Pancreas (tissue), 10 donors: ENCODE results near the gene GUCY2C. TPM values are rescaled to one million over a fixed set of nuclear protein-coding genes. Genes with fewer than 3 reads are reported as not detected.
A peak's percentile ranks its signal among the peaks of the same experiment; 100 is the strongest.

Experiments used
- ATAC-seq, 4 donors: fragments of 200-7000 bp; cut with Tn5 transposase; one replicate each; pipeline versions ENCODE4 v1.8.0 to v1.9.1; 2020; ENCODE audit warnings: mild to moderate bottlenecking in 4 of 4, moderate library complexity in 4 of 4
- DNase-seq, 6 donors: peaks; one replicate each; pipeline ENCODE4 v3.0.0-alpha.2; 2020
- FAIRE-seq: peaks from 2 replicates; lab custom pipeline; 2012; peaks lifted over from hg19 to GRCh38; lab: Jason Lieb, UNC
- H3K27ac ChIP-seq, 4 donors: fragments of 200-600 bp; sonication (generic); 1 replicate in 3 of 4; 2 replicates in 1 of 4; pipeline versions ENCODE4 v1.5.0 to v1.8.0; 2020
- H3K27me3 ChIP-seq, 4 donors: fragments of 200-600 bp; one replicate each; pipeline ENCODE4 v1.8.0; 2021
- H3K36me3 ChIP-seq, 3 donors: fragments of 200-600 bp; sonication (generic) in 1 of 3; one replicate each; pipeline versions ENCODE4 v1.5.0 to v1.8.0; 2020 to 2021
- H3K4me1 ChIP-seq, 3 donors: fragments of 200-600 bp; one replicate each; pipeline ENCODE4 v1.8.0; 2021
- H3K4me3 ChIP-seq, 4 donors: fragments of 200-600 bp; sonication (generic) in 2 of 4; one replicate each; pipeline versions ENCODE4 v1.5.0 to v1.8.0; 2020 to 2021
- H3K9me3 ChIP-seq, 4 donors: fragments of 200-600 bp; one replicate each; pipeline ENCODE4 v1.8.0; 2021
- CTCF ChIP-seq, 4 donors: fragments of 200-600 bp; sonication (generic) in 3 of 4; IDR thresholded peaks; one replicate each; pipeline versions ENCODE4 v1.5.0 to v1.8.0; 2021; ENCODE audit warnings: antibody characterized with exemption in 4 of 4
- WGBS, 2 donors: extraction: QIAGEN DNeasy Blood & Tissue Kit; methylation state at CpG; one replicate each; pipeline ENCODE4 v1.1.7; 2013; 5-methylcytosine and 5-hydroxymethylcytosine counted together
- intact Hi-C, 3 donors: fragments of 100-400 bp; cut with DNase I; formaldehyde crosslinking; loops; one replicate each; pipeline versions ENCODE4 v1.11.1 to v1.14.2; 2022
- polyA plus RNA-seq, 2 donors: library from polyadenylated mRNA; stranded (reverse); fragments of 200-250 nt; gene quantifications; one replicate each; pipeline ENCODE4 v1.2.3, GENCODE V29; 2013
- total RNA-seq, 6 donors: library from RNA; stranded (reverse); fragmentation: NEBNext Ultra II Directional in 4 of 6; extraction: Animal tissue kit (Norgen Biotek cat#: 25700) in 4 of 6; gene quantifications; one replicate each; pipeline versions ENCODE4 v1.2.1 to v1.2.4, GENCODE V29; 2021 to 2023
- donor health status: healthy with polysubstance abuse.
- donor health status: DM: no; HTN: no; CAD: no; lungs with moderate emphysema.
- donor health status: DM: no; HTN: no; CAD: no.
- donor health status: control.
- donor health status: control.
- donor health status: Bipolar disorder and iron deficiency.
- donor health status: DM: yes; HTN: yes; CAD: no.
- donor health status: DM: no; HTN: no; CAD: no.
- donor health status: DM: no; HTN: no; CAD: no.
- donor health status: DM: yes; HTN: yes; CAD: no.

GUCY2C gene
- total and polyA plus RNA-seq, 8 donors: 0.02 to 0.08 TPM; not detected in 6

- ATAC-seq (no peak), DNase-seq (no peak), FAIRE-seq (no peak)
- Histone ChIP-seq H3K36me3 (no peaks in the 10 kb centered on the region), H3K27me3 (no peaks in the 10 kb centered on the region), H3K4me1 (no peaks in the 10 kb centered on the region), H3K9me3 (no peaks in the 10 kb centered on the region), H3K27ac (no peak overlapping the region), H3K4me3 (no peak overlapping the region)
- intact Hi-C loops: no loop called here
- 77 to 88% methylated on average over 5 of the region's 5 CpGs for WGBS, 2 donors
- TF ChIP-seq CTCF (IDR thresholded peaks at IDR 0.05): no peak
These were observed 671 bp downstream of the GUCY2C start for GRCh38 chr12:14695715-14696141.

- no peak for DNase-seq
- Histone ChIP-seq H3K36me3 (no peaks in the 10 kb centered on the region), H3K9me3 (no peaks in the 10 kb centered on the region), H3K27me3 (no peaks in the 10 kb centered on the region), H3K27ac (no peak overlapping the region), H3K4me3 (no peak overlapping the region), H3K4me1 (no peaks in the 10 kb centered on the region)
- 88 to 92% methylated on average over 3 of the region's 3 CpGs for WGBS, 2 donors
- intact Hi-C loops: no loop called here
- no peak for FAIRE-seq
- ATAC-seq: no peak
- TF ChIP-seq CTCF (IDR thresholded peaks at IDR 0.05): no peak
These were observed 1.4 kb downstream of the GUCY2C start for GRCh38 chr12:14694970-14695369.

- H3K27ac ChIP-seq: no peak overlapping the region
- no peak for ATAC-seq
- 90 to 97% methylated on average over 3 of the region's 3 CpGs for WGBS, 2 donors
- H3K4me1 ChIP-seq: no peaks in the 10 kb centered on the region
- no peak for DNase-seq
- FAIRE-seq: no peak
- intact Hi-C loops: no loop called here
- no peaks in the 10 kb centered on the region for H3K27me3 ChIP-seq
- H3K36me3 ChIP-seq: no peaks in the 10 kb centered on the region
- H3K4me3 ChIP-seq: no peak overlapping the region
- H3K9me3 ChIP-seq: no peaks in the 10 kb centered on the region
- TF ChIP-seq CTCF (IDR thresholded peaks at IDR 0.05): no peak
These were observed 2.2 kb downstream of the GUCY2C start for GRCh38 chr12:14694145-14694714.

- DNase-seq (no peak), FAIRE-seq (no peak), ATAC-seq (no peak)
- no peaks in the 10 kb centered on the region for H3K36me3 ChIP-seq
- no peaks in the 10 kb centered on the region for H3K4me1 ChIP-seq
- no peak for TF ChIP-seq CTCF (IDR thresholded peaks at IDR 0.05)
- intact Hi-C loops: no loop called here
- H3K9me3 ChIP-seq: no peaks in the 10 kb centered on the region
- H3K27me3 ChIP-seq: no peaks in the 10 kb centered on the region
- 83 to 87% methylated on average over 5 of the region's 5 CpGs for WGBS, 2 donors
- H3K4me3 ChIP-seq: no peak overlapping the region
- H3K27ac ChIP-seq: no peak overlapping the region
These were observed 3.3 kb downstream of the GUCY2C start for GRCh38 chr12:14693116-14693515.

- Histone ChIP-seq H3K36me3 (no peaks in the 10 kb centered on the region), H3K9me3 (no peaks in the 10 kb centered on the region), H3K27ac (no peak overlapping the region), H3K27me3 (no peaks in the 10 kb centered on the region), H3K4me3 (no peak overlapping the region), H3K4me1 (no peaks in the 10 kb centered on the region)
- ATAC-seq: peak in 3 of 4 donors; percentile 44 to 83 (median 74)
- TF ChIP-seq CTCF (IDR thresholded peaks at IDR 0.05): no peak
- intact Hi-C loops: no loop called here
- FAIRE-seq: no peak
- DNase-seq: peak in 4 of 6 donors; percentile 12 to 70 (median 19)
These were observed 4.8 kb downstream of the GUCY2C start for GRCh38 chr12:14691560-14691959.
